ENCODE data around the gene TEX52. TPM values are rescaled to one million over a fixed set of nuclear protein-coding genes. Genes with fewer than 3 reads are reported as not detected.

Gene TEX52
- total and polyA plus RNA-seq, 8 donors, result not detected

- intact Hi-C loops (cut with DNase I; ENCODE audit: low total_unique reads), result no loop called here
- no peak for DNase-seq
- H3K27me3 ChIP-seq, result no peaks in the 10 kb centered on the region
- no peak overlapping the region for H3K27ac ChIP-seq
- H3K4me3 ChIP-seq, result no peak overlapping the region
- H3K36me3 ChIP-seq, result peaks cover 0 to 68% (median 16%) of the 10 kb centered on the region in 4 donors
- H3K4me1 ChIP-seq, result no peaks in the 10 kb centered on the region
- TF ChIP-seq POLR2A (IDR thresholded peaks at IDR 0.05), result no peak
- TF ChIP-seq, protein P1, sequence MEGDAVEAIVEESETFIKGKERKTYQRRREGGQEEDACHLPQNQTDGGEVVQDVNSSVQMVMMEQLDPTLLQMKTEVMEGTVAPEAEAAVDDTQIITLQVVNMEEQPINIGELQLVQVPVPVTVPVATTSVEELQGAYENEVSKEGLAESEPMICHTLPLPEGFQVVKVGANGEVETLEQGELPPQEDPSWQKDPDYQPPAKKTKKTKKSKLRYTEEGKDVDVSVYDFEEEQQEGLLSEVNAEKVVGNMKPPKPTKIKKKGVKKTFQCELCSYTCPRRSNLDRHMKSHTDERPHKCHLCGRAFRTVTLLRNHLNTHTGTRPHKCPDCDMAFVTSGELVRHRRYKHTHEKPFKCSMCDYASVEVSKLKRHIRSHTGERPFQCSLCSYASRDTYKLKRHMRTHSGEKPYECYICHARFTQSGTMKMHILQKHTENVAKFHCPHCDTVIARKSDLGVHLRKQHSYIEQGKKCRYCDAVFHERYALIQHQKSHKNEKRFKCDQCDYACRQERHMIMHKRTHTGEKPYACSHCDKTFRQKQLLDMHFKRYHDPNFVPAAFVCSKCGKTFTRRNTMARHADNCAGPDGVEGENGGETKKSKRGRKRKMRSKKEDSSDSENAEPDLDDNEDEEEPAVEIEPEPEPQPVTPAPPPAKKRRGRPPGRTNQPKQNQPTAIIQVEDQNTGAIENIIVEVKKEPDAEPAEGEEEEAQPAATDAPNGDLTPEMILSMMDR (IDR thresholded peaks at IDR 0.05), result no peak
- no peaks in the 10 kb centered on the region for H3K9me3 ChIP-seq
These were observed 3.3 kb upstream of the TEX52 start for GRCh38 chr12:2860170-2860569.

GRCh38 chr12:2858944-2859421 is 2.1 kb upstream of the TEX52 start:
- no peak overlapping the region for H3K4me3 ChIP-seq
- H3K27ac ChIP-seq, result peak overlapping the region in 1 of 5 donors; percentile 38
- no peaks in the 10 kb centered on the region for H3K4me1 ChIP-seq
- DNase-seq, result no peak
- no peaks in the 10 kb centered on the region for H3K27me3 ChIP-seq
- H3K9me3 ChIP-seq, result no peaks in the 10 kb centered on the region
- TF ChIP-seq EP300 (IDR thresholded peaks at IDR 0.05), result no peak
- TF ChIP-seq, protein P1 (IDR thresholded peaks at IDR 0.05), result no peak
- no peak for TF ChIP-seq POLR2A (IDR thresholded peaks at IDR 0.05)
- TF ChIP-seq POLR2AphosphoS5 (IDR thresholded peaks at IDR 0.05), result no peak
- H3K36me3 ChIP-seq, result peaks cover 0 to 56% (median 14%) of the 10 kb centered on the region in 4 donors
- 64 to 85% (median 79%) methylated on average over 11 to 12 of the region's 12 CpGs for WGBS, 5 donors
- intact Hi-C loops (cut with DNase I; ENCODE audit: low total_unique reads), result loop anchor here (10.0 kb wide), 2 partner anchors 86 to 176 kb away; no protein-coding TSS in a partner anchor

DNA sequence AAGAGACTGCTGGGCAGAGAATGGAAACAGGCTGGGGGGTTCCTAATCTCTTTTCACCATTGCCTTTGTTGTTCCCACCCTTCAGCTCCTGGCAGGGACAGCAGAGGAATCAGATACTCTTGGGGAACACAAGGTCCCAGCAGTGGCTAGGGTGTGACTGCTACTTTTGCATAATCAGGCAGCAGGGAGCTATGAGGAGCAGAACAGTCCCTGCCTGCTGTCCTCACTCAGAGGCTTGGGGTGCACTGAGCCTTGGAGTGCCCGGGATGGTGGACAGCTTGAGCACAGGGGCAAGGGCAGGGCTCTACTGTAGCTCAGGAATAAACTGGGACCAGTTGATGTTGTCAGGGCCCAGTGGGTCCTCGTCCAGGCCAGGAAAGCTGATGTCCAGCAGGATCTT is 1.5 kb upstream of the TEX52 start:
- WGBS, 5 donors, result 75 to 98% (median 90%) methylated on average over 2 of the region's 2 CpGs
- TF ChIP-seq EP300 (IDR thresholded peaks at IDR 0.05), result no peak
- Histone ChIP-seq H3K4me1 (no peaks in the 10 kb centered on the region), H3K9me3 (no peaks in the 10 kb centered on the region), H3K36me3 (peaks cover 0 to 51% (median 14%) of the 10 kb centered on the region in 4 donors), H3K4me3 (no peak overlapping the region), H3K27me3 (no peaks in the 10 kb centered on the region), H3K27ac (peak overlapping the region in 1 of 5 donors; percentile 38)
- no peak for DNase-seq
- intact Hi-C loops (cut with DNase I; ENCODE audit: low total_unique reads), result loop anchor here (10.0 kb wide), 2 partner anchors 86 to 176 kb away; no protein-coding TSS in a partner anchor

DNA sequence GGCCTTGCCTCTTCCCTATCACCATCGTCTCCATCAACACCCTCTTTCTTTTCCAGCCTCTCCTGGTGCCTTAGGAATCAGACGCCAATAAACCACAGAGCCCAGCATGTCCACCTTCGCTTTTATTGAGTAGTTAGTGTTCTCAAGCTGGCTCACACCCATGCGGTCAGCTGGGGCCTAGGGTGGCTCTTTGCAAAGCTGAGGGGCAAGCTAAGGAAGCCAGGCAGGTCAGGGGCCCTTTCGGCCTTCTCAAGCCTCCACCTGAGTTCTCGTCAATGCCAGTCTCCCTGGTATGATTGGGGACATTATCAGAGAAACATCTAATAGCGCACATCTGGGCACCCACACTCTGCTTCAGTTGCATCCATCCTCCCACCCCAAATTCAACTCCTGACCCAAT is 737 bp upstream of the TEX52 start:
- 90 to 96% (median 95%) methylated on average over 7 of the region's 7 CpGs for WGBS, 5 donors
- Histone ChIP-seq H3K4me3 (no peak overlapping the region), H3K27me3 (no peaks in the 10 kb centered on the region), H3K9me3 (no peaks in the 10 kb centered on the region), H3K36me3 (peaks cover 0 to 44% (median 14%) of the 10 kb centered on the region in 4 donors), H3K4me1 (no peaks in the 10 kb centered on the region), H3K27ac (no peak overlapping the region)
- TF ChIP-seq POLR2AphosphoS5 (IDR thresholded peaks at IDR 0.05) (no peak), POLR2A (IDR thresholded peaks at IDR 0.05) (no peak), EP300 (IDR thresholded peaks at IDR 0.05) (no peak)
- TF ChIP-seq, protein P1 (IDR thresholded peaks at IDR 0.05), result no peak
- DNase-seq, result no peak
- intact Hi-C loops (cut with DNase I; ENCODE audit: low total_unique reads), result loop anchor here (10.0 kb wide), 2 partner anchors 87 to 177 kb away; no protein-coding TSS in a partner anchor

DNA sequence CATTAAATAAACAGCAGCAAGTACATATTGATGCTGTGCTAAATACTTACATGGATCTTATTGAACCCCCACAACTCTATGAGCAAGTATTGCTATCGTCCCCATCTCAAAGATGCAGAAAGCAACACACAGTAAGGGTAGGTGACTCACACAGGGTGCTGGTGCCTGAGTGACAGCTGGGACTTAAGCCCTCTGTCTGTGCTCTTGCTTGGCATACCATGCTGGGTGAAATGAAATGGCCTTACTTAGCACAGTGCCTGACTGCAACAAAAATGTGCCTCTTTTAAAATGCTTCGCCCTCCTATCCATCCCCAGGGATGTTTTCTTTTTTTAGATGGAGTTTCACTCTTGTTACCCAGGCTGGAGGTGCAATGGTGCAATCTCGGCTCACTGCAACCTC is 788 bp downstream of the TEX52 start:
- no peak overlapping the region for H3K27ac ChIP-seq
- H3K36me3 ChIP-seq, result peaks cover 0 to 41% (median 14%) of the 10 kb centered on the region in 4 donors
- H3K27me3 ChIP-seq, result no peaks in the 10 kb centered on the region
- no peak overlapping the region for H3K4me3 ChIP-seq
- H3K9me3 ChIP-seq, result no peaks in the 10 kb centered on the region
- TF ChIP-seq, protein P1 (IDR thresholded peaks at IDR 0.05), result no peak
- TF ChIP-seq POLR2A (IDR thresholded peaks at IDR 0.05) (no peak), POLR2AphosphoS5 (IDR thresholded peaks at IDR 0.05) (no peak), EP300 (IDR thresholded peaks at IDR 0.05) (no peak)
- DNase-seq, result no peak
- intact Hi-C loops (cut with DNase I; ENCODE audit: low total_unique reads), result loop anchor here (10.0 kb wide), 2 partner anchors 89 to 179 kb away; no protein-coding TSS in a partner anchor
- 80 to 92% (median 89%) methylated on average over 3 of the region's 3 CpGs for WGBS, 5 donors
- no peaks in the 10 kb centered on the region for H3K4me1 ChIP-seq
